Measurements from ENCODE around the gene PRDM4.

DNA sequence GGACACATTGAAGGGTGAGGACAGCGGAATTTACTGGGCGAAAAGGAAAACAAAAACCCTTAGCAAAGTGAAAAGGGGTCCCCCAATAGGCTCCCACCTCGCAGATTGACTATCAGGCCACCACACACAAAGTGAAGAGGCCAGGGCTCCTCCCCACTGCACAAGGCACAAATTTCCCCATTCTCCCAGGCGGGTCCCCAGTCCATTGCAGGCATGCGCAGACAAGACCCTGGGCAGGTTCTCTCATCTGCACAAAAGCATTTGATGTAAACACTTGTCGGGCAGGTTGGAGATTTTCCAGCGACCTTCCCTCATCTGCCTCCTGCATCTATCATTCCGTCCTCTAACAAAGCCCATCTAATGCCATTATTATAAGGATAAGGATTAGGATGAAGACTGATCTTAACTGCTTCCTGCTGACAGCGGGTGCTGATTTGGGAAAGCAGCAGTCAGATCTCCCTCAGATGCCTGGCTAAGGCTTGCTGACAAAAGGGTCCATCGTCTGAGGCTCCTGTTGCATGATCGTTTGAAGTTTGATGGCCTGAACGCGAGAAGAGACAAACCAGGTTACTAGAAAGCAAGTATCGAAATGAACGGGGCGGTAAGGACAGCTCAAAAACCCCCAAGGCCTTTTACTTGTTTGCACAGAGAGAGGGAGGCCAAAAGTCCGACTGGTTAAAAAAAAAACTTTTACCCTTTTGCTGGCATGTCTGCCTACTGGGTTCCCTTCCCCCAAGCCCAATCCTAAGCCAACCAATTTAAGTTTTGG lies 27.9 kb upstream of the PRDM4 start:
- TF ChIP-seq, protein P1, sequence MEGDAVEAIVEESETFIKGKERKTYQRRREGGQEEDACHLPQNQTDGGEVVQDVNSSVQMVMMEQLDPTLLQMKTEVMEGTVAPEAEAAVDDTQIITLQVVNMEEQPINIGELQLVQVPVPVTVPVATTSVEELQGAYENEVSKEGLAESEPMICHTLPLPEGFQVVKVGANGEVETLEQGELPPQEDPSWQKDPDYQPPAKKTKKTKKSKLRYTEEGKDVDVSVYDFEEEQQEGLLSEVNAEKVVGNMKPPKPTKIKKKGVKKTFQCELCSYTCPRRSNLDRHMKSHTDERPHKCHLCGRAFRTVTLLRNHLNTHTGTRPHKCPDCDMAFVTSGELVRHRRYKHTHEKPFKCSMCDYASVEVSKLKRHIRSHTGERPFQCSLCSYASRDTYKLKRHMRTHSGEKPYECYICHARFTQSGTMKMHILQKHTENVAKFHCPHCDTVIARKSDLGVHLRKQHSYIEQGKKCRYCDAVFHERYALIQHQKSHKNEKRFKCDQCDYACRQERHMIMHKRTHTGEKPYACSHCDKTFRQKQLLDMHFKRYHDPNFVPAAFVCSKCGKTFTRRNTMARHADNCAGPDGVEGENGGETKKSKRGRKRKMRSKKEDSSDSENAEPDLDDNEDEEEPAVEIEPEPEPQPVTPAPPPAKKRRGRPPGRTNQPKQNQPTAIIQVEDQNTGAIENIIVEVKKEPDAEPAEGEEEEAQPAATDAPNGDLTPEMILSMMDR (conservative IDR thresholded peaks at IDR 0.05 in 1 of 2, IDR thresholded peaks at IDR 0.05 in 1 of 2; ENCODE audit: low read depth in 1 of 2, low read length in 2 of 2) = no peak
- no peak for TF ChIP-seq EZH2 (IDR thresholded peaks at IDR 0.05; ENCODE audit: low read length, missing control alignments)

Measured in fibroblast of lung (primary cell).